HG03066 (cell line): ENCODE measurements around the gene DES.
A peak's percentile ranks its signal among the peaks of the same experiment; 100 is the strongest.
"Not testable (repeated sequence)": the region's sequence is repeated elsewhere in the genome, so short reads cannot be mapped to it uniquely, and the experiment has no call there.

ENCODE experiments used
- ATAC-seq: cut with Tn5 transposase; IDR thresholded peaks from one replicate; pipeline ENCODE4 v1.9.1; 2021; ENCODE audit warnings: low read depth; ENCODE audit not compliant: unreplicated experiment

The DES gene

DNA sequence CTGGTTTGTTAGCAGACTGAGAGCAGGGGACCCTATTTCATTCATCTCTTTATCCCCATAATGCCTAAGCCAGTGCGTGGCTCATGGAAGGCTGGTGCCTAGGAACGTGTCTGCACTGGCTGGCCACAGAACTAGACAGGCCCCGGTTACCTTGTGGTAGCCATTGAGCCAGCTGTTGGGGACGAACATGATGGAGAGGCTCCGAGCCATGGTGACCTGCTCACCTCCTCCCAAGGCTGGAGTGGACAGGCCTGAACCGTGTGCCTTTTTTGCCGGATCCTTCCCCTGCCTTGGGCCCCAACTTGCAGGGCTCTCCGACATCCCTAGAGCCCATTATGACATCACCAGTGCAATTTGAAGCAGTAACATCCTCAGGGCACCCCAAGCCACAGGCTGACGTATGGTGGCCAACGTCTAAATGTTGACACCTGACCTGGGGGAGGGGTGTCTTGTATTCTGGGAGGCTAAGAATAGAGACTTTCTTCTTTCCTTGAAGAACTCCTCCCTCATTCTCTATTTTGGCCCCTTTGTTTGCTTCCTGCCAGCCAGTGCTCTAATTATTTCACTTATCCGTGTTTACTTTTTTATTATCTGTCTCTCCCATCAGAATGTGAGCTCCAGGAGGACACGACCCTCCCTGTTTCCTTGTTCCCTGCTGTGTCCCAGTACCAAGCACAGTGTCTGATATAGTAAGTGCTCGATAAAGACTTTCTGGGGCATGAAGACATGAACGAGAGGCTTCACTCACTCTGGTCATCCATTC, 18.3 kb upstream of the DES start:
- ATAC-seq = no peak

DNA sequence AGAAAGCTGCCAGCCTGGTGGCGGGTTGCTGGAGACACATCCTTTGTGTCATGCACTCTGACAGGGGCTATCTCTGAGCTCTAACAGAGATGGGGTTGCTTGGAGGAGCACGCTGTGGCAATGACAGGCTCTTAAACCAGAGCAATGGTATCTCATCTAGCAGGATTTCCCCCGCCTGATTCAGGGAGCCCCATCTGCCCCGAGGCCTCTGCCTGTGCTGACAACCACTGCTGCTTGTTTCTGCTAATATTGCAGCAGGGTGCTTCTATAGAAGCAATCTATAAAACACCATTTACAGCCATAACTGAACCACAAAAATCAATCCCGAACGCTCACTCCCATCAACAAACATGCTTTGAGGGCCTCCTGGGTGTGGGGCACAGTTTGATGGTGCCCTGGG, 17.6 kb upstream of the DES start:
- no peak for ATAC-seq

DNA sequence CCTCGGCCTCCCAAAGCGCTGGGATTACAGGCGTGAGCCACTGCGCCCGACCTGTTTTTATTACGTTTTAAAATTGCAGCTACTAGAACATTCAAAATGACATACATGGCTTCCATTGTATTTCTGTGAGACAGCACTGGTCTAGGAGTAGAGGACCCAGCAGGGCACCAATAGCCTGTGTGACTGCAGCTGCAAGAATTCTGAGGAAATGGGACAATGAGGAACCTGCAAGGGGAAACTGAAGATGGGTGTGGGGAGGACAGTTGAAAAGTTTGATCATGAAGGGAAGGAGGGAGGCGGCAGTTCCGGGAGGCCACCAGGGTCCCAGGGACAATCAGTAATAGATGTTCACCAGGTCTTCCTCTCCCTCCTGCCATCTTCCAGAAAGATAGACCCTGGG, 16.6 kb upstream of the DES start:
- ATAC-seq = no peak

DNA sequence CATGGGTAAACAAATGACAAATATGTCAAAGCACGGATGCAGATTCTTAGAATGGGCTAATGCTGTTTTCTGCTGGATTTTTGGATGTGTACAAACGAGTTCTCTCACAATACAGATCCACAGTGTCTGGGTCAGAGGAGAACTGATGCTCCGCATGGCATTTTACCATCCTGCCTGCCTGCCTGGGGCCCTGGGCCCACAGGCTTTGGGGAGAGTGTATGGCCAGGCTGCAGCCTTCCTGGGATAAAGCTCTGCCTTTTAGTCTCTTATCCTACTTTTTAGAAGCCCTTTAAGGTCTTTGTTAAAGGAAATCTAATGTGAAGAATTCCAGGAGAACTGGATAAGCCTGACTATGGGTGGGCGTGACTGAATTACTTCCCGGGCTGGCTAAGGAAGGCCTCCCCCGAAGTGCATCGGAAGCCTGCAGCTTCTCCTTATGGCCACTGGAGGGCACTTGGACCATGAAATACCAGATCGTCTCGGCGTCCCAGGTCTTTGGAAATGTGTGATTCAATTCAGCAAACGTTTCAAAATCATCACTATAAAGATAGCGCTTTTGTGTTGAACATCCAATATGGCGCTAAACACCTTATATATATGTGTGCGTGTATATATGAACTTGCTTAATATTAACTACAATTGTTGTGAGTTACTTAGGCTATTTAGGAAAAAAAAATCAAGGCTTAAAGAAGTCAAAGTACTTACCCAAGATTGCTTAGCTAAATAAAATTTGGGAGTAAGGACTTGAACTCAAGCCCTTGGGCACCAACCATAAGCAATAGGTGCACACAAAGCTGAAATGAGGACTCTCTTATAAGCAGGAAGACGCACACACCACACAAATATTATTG, 15.3 kb upstream of the DES start:
- peak; percentile 86 for ATAC-seq

DNA sequence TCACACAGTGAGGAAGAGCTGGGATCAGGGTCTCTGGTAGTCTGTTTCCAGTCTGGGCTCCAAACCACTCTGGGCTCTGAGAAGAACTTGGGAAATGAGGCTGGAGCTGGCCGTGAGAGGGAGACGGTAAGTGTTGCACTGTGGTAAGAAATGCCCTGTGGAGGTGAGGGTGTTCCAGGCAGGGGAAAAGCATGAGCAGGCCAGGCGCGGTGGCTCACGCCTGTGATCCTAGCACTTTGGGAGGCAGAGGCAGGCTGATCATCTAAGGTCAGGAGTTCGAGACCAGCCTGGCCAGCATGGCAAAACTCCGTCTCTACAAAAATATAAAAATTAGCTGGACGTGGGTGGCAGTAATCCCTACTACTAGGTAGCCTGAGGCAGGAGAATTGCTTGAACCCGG, 14.3 kb upstream of the DES start:
- no peak for ATAC-seq

DNA sequence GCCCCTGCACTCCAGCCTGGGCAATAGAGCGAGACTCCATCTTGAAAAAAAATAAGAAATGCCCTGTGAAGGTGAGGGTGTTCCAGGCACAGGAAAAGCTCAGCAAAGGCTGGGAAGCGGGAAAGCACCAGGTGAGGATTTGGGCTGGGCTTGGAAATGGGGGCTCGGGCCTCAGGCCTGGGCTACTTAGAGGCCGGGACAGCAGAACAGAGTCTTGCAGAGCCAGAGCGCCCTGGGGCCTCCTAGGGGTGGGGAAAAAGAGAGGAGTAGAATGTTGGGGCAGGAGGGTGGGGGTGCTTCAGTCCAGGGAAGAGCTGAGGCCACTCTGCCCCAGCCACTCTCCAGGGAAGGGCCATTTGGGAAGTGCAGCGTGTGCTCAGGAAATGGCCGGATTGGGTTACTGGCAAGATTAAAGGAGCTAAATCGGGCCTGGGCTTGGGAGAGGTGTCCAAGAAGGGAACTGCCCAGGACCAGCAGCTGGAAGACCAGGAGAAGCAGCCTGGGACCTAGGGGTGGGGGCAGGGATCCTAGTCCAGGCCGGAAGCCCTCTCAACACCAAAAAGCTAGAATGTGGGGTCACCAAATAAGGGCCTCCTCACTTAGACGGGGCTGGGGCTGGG, 13.8 kb upstream of the DES start:
- ATAC-seq = no peak

DNA sequence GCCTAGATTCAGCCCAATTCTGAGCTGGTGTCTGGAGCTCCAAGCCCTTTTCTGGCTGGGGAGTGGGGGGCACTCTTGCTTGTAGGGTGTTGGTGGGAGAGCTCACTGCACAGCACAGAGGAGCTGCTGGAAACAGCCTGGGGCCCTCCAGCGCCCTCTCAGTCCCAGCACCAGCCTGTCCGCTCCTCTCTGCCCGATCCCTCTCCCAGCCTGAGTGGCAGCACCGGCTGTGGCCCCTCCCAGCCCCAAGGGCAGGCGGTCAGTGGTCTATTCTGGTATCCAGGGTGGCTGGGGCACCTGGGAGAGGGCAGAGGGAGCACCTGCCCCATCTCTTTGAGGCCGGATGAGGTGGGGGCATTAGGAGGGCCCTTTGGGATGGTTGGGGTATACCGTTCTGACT, 13.2 kb upstream of the DES start:
- ATAC-seq = no peak

DNA sequence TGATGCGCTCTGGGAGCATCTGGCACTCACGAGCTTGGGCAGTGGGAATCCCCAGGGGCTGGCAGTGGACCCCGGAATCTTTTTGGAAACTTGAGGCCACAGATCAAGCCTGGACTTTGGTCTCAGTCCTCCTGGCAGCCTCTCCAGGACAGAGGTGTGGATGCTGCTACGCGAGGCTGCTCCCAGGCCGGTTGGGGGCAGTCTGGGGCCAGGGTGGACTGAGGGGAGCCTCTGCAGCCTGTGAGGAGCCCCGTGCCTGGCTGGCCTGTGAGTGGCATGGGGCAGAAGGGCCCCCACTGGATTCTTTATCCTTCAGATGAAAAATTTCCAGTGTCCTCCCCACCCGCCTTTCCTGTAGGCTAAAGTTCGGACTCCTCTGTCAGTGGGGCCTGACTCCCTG, 12.7 kb upstream of the DES start:
- no peak for ATAC-seq

DNA sequence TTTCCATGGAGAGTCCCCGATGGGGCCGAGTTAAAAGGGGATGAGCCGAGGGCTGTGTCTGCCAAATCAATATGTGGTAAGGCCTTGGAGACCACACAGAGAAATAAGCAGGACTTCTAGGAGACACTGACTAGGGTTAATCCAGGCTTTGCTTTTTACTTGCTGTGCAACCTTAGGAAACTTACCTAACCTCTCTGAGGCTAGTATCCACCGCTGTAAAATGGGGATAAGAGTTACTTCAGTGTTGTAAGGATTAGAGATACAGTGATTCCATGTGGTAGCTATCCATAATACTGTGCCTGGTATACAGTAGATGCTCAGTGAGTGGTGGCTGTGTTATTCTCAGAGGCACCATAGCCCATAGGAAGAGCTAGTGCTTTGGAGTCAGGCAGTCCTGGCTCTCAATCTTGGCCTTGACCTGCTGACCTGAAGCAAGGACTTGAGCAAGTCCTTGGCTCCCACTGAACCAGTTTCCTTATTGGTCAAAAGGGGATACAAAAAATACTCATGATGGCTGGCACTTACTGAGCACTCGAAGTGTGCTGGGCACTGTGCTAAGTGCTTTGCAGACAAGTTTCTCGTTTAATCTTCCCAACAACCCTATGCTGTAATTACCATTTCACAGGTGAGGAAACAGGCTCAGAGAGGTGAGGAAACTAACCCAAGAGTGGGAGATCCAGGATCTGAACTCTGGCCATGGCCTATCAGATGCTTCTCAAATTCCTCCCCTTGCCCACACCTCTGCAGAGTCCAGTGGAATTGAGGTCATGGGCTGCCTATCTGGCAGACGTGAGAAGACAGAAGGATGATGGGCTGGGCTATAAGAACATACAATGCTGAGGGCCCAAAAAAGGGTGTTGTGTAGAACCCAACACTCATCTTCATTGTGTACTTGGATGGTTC, 12.0 kb upstream of the DES start:
- no peak for ATAC-seq

DNA sequence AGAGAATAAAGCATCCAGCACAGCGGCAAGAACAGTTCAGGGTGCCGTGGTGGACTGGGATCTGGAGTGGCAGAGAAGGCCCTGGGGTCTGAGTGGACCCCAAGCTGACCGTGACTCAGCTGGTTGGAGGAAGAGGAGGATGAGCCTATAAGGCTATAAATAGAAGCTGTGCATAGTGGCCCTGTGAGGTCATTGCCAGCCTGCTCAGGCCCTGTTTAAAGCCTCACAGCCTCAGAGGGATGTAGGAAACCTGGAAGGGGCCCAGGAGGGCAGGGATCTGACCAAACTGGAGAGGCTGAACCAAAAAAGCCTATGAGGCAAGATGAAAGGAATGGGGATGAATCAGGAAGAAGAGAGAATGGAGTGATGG, 11.3 kb upstream of the DES start:
- ATAC-seq = no peak

DNA sequence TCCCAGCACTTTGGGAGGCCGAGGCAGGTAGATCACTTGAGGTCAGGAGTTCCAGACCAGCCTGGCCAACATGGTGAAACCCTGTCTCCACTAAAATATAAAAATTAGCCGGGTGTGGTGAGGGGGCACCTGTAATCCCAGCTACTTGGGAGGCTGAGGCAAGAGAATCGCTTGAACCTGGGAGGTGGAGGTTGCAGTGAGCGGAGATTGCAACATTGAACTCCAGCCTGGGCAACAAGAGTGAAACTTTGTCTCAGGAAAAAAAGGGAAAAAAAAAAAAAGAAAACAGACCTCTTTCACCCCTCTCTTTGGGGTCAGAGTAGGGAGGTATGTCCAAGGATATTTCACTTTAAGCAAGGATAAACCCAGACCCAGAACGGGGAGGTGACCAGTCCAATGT, 10.8 kb upstream of the DES start:
- ATAC-seq = not testable (repeated sequence)

DNA sequence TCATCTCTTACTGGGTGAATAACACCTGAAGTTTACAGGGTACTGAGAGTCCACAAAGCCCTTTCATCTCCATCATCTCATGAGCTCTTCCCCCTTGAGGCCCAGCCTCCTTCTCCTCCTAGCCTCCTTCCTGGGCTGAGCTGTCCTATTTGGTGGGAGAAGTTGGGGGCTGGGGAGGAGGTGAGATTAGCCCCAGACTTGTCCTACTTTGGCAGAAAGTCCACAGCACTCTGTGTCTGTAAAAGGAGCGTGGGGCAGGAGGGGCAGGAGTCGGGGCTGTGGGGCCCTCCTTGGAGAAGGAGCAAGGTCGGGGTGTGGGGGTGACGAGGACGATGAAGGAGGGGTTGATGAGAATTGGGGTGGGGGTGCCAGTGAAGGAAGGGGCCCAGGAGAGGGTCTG, 10.0 kb upstream of the DES start:
- ATAC-seq = no peak

DNA sequence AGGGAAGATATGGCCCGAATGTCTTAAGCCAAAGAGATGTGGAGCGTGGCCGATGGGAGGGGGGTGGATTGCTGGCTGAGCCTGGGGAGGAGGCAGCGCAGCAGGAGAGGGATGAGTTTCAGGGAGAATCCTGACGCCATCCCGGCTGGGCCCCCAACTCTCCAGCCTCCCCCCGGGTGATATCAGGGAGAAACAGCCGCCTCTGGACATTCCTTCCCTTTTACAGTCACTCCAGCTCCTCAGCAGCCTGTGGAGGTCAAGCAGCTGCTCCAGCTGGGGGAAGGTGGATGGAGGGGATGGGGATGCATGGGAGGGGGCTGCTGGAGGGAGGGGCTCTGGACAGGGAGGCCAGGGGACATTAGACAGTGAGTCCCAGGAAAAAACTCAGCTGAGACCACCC, 9.5 kb upstream of the DES start:
- ATAC-seq = no peak

DNA sequence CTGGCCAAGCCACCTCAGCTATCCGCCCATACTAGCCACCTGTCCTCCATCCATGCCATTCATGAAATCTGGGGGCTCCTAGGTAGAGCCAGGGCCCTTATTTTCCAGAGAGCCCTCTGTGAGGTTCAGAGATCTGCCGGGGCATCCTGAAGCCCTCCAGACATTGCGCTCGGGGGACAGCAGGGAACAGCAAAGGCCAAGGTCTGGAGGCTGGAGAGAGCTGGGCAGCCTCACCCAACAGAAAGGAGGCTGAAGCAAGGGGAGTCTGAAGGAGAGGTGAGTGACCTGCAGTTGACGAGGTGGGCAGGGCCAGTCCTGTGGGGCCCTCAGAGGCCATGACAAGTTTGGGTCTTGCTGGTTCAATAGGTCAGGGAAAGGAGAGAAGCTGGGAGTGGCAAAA, 8.6 kb upstream of the DES start:
- no peak for ATAC-seq

DNA sequence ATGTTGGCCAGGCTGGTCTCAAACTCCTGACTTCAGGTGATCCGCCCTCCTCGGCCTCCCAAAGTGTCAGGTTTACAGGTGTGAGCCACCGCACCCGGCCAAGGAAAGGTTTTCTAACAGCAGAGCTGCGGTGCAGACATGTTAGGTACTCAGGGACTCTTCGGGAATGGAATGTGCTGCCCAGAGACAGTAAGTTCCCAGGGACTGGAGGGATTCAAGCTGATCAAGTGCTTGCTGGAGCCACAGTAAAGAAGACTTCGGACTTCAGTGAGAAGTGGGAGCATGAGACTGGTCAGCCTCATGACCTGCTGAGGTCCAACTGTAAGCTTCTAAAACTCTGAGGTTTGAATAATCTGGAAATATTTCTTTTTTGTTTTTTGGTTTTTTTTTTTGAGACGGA, 7.8 kb upstream of the DES start:
- no peak for ATAC-seq

DNA sequence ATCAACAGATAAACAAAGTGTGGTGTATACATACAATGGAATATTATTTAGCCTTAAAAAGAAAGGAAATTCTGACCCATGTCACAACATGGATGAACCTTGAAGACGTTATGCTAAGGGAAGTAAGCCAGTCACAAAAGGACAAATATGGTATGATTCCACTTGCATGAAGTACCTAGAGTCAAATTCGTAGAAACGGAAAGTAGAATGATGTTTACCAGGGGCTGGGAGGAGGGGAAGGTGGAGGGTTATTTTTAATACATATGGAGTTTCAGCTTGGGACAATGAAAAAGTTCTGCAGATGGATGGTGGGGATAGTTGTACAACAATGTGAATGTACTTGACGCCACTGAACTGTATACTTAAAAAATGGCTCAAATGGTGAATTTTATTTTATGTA, 3.3 kb upstream of the DES start:
- ATAC-seq = no peak

DNA sequence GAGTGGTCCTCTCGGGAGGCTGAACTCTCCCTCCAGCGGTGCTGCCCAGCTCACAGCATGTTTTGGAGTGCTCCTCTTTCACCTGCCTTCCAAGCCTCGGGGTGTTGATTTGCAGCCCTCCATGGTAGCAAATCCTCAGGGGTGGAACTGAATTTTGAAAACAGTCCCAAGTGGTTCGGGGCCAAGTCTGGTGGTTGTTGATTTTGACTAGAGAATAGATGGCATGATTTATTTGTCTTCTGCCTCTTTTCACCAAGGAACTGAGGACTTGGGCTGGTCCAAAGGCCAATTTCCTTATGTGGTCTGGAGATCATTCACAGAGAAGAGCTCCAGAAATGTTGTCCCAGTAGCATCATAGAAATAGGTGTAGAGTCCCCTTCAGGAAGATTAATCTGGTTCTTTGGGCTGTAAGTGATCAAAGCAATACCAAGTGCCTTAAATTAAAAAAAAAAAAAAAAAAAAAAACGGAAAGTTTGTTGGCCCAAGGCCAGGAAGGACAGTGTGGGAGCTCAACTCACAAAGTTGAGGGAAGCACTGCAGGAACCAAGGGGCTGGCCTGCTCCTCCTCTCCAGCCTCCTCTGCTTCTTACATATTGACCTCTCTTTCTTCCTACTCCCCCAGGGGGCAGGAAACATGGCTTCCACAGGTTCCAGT, 2.5 kb upstream of the DES start:
- ATAC-seq = no peak

DNA sequence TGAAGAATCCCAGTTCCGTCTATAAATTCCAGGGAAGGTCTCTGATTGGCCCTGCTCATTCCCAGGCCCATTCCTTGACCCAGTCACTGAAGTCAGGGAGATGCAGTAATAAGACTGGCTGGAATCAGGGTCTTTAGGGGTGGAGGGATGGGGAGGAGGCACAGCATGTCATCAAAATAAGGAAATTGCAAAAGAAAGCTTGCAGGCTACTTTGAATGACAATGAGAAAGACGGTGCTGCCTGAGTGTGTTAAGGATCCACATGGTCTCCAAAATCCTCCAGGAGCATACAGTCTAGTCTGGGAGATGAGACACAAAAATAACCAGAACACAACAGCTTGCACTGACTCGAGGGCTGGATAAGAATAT, 2.0 kb upstream of the DES start:
- no peak for ATAC-seq

DNA sequence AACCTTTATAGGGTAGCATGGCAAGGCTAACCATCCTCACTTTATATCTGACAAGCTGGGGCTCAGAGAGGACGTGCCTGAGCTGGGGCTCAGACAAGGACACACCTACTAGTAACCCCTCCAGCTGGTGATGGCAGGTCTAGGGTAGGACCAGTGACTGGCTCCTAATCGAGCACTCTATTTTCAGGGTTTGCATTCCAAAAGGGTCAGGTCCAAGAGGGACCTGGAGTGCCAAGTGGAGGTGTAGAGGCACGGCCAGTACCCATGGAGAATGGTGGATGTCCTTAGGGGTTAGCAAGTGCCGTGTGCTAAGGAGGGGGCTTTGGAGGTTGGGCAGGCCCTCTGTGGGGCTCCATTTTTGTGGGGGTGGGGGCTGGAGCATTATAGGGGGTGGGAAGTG, 1.2 kb upstream of the DES start:
- no peak for ATAC-seq

DNA sequence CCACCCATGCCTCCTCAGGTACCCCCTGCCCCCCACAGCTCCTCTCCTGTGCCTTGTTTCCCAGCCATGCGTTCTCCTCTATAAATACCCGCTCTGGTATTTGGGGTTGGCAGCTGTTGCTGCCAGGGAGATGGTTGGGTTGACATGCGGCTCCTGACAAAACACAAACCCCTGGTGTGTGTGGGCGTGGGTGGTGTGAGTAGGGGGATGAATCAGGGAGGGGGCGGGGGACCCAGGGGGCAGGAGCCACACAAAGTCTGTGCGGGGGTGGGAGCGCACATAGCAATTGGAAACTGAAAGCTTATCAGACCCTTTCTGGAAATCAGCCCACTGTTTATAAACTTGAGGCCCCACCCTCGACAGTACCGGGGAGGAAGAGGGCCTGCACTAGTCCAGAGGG, 803 bp upstream of the DES start:
- ATAC-seq = no peak

DNA sequence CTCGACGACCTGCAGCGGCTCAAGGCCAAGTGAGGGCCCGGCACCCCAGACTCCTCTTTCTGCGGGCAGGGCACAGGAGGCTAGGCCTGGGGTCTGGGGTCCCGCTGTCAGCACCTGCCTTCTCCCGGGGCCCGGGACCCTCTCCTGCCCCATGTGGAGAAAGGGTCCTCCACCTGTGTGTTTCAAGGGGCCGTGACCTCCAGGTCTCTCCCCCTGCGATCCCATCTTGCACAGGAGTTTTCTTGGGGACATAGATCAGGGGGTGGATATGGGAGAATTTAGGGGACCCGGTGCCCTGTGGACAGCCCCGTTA, 791 bp downstream of the DES start:
- ATAC-seq = no peak
